ENCODE results near the gene LHFPL6.

The LHFPL6 gene

GRCh38 chr13:39602614-39603366, at the start of gene LHFPL6:
LHFPL6 (minus strand) TSS chr13:39603193.
- DNase-seq = no peak

GRCh38 chr13:39646122-39646521, 43.1 kb upstream of the LHFPL6 start:
- DNase-seq = no peak

- DNase-seq = no peak
These were observed 38.7 kb upstream of the LHFPL6 start for GRCh38 chr13:39641645-39642044.

- DNase-seq = no peak
These were observed 34.9 kb upstream of the LHFPL6 start for GRCh38 chr13:39637890-39638289.

GRCh38 chr13:39635564-39635963, 32.6 kb upstream of the LHFPL6 start:
- no peak for DNase-seq

- DNase-seq = no peak
These were observed 30.0 kb upstream of the LHFPL6 start for GRCh38 chr13:39632994-39633393.

GRCh38 chr13:39631307-39631706, 28.3 kb upstream of the LHFPL6 start:
- DNase-seq = no peak

- DNase-seq = no peak
These were observed 20.5 kb upstream of the LHFPL6 start for GRCh38 chr13:39623466-39623865.

- DNase-seq = no peak
These were observed 15.6 kb upstream of the LHFPL6 start for GRCh38 chr13:39618561-39618960.

- DNase-seq = no peak
These were observed 13.2 kb upstream of the LHFPL6 start for GRCh38 chr13:39616087-39616694.

GRCh38 chr13:39612023-39612637, 9.1 kb upstream of the LHFPL6 start:
- no peak for DNase-seq

- DNase-seq = no peak
These were observed 4.9 kb upstream of the LHFPL6 start for GRCh38 chr13:39607876-39608275.

- no peak for DNase-seq
These were observed 2.8 kb upstream of the LHFPL6 start for GRCh38 chr13:39605677-39606320.

- DNase-seq = no peak
These were observed 1.8 kb upstream of the LHFPL6 start for GRCh38 chr13:39604756-39605155.

GRCh38 chr13:39603424-39603947, 493 bp upstream of the LHFPL6 start:
- DNase-seq = no peak

GRCh38 chr13:39602277-39602613, 748 bp downstream of the LHFPL6 start:
- DNase-seq = no peak

- DNase-seq = no peak
These were observed 1.4 kb downstream of the LHFPL6 start for GRCh38 chr13:39601636-39602035.

- no peak for DNase-seq
These were observed 2.2 kb downstream of the LHFPL6 start for GRCh38 chr13:39600766-39601165.

GRCh38 chr13:39599842-39600241, 3.2 kb downstream of the LHFPL6 start:
- no peak for DNase-seq

- DNase-seq = no peak
These were observed 4.0 kb downstream of the LHFPL6 start for GRCh38 chr13:39599012-39599411.

GRCh38 chr13:39597838-39598237, 5.2 kb downstream of the LHFPL6 start:
- DNase-seq = no peak

GRCh38 chr13:39596685-39597084, 6.3 kb downstream of the LHFPL6 start:
- no peak for DNase-seq

- DNase-seq = no peak
These were observed 6.8 kb downstream of the LHFPL6 start for GRCh38 chr13:39596176-39596575.
